ENCODE results near the gene BCOR.

DNA sequence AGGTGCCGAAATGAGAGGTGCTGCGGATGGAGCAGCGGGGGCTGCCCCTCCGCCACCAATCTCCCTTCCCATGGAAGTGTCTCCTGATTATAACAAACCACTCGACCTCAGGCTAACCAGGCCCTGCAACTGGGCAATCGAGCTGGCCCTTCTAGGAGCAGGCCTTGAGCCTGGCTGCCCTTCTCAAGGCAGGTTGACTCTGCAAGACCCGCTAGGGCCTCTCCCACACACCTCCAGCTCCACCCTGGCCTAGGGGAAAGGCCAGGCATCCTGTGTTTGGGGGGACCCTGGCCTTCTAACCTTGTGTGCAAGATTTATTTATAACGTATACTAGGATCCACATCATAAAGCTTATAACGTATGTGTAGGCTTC is 3.7 kb upstream of the BCOR start:
- TF ChIP-seq, protein P1, sequence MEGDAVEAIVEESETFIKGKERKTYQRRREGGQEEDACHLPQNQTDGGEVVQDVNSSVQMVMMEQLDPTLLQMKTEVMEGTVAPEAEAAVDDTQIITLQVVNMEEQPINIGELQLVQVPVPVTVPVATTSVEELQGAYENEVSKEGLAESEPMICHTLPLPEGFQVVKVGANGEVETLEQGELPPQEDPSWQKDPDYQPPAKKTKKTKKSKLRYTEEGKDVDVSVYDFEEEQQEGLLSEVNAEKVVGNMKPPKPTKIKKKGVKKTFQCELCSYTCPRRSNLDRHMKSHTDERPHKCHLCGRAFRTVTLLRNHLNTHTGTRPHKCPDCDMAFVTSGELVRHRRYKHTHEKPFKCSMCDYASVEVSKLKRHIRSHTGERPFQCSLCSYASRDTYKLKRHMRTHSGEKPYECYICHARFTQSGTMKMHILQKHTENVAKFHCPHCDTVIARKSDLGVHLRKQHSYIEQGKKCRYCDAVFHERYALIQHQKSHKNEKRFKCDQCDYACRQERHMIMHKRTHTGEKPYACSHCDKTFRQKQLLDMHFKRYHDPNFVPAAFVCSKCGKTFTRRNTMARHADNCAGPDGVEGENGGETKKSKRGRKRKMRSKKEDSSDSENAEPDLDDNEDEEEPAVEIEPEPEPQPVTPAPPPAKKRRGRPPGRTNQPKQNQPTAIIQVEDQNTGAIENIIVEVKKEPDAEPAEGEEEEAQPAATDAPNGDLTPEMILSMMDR (conservative IDR thresholded peaks at IDR 0.05; ENCODE audit: low read depth, low read length), result no peak
- no peak for TF ChIP-seq EZH2 (IDR thresholded peaks at IDR 0.05; ENCODE audit: borderline replicate concordance, low read depth, low read length, poor library complexity, severe bottlenecking)
